Cardiac fibroblast (primary cell): ENCODE data around the gene FHIP1A.

Experiments
- DNase-seq, 2 donors: peaks; one replicate each; pipeline versions ENCODE4 v3.0.0 to v3.0.0-alpha.2; 2010; ENCODE audit warnings: low read depth in 2 of 2
- H3K4me3 ChIP-seq, 2 donors: replicated peaks in 1 of 2; 1 replicate in 1 of 2; 2 replicates in 1 of 2; pipeline ENCODE4 v1.5.1; 2011; ENCODE audit warnings: low read depth in 2 of 2, low read length in 2 of 2, mild to moderate bottlenecking in 2 of 2, moderate library complexity in 1 of 2
- TF ChIP-seq, protein P1 (sequence below): IDR thresholded peaks from one replicate; pipeline ENCODE4 v1.5.1; 2011; ENCODE audit warnings: low read depth, mild to moderate bottlenecking, low read length, inconsistent platforms

FHIP1A gene

GRCh38 chr4:151434183-151434860 lies 25.3 kb downstream of the FHIP1A start:
- TF ChIP-seq, protein P1, sequence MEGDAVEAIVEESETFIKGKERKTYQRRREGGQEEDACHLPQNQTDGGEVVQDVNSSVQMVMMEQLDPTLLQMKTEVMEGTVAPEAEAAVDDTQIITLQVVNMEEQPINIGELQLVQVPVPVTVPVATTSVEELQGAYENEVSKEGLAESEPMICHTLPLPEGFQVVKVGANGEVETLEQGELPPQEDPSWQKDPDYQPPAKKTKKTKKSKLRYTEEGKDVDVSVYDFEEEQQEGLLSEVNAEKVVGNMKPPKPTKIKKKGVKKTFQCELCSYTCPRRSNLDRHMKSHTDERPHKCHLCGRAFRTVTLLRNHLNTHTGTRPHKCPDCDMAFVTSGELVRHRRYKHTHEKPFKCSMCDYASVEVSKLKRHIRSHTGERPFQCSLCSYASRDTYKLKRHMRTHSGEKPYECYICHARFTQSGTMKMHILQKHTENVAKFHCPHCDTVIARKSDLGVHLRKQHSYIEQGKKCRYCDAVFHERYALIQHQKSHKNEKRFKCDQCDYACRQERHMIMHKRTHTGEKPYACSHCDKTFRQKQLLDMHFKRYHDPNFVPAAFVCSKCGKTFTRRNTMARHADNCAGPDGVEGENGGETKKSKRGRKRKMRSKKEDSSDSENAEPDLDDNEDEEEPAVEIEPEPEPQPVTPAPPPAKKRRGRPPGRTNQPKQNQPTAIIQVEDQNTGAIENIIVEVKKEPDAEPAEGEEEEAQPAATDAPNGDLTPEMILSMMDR: no peak
- H3K4me3 ChIP-seq: no peak overlapping the region
- peak in 1 of 2 donors; percentile 53 for DNase-seq

DNA sequence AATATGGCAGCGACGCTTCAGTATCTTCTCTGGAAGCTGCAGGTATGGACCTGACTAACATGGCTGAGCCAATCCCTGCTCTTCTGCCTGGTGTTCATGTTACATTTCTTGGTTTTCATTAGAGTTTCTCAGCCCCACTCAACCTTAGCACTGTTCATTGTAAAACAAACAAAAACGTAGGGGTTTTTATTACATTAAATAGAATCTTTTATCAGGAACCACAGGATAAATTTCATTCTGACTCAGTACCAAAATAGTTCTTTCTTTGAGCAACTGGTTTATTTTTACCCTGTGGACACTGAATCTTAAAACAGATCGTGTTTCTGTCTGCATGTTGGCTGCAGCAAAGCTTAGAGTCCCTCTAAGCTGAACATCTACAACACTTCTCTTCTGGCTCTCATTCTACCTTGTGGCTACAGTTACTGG lies 27.1 kb downstream of the FHIP1A start:
- TF ChIP-seq, protein P1: no peak
- no peak overlapping the region for H3K4me3 ChIP-seq
- DNase-seq: peak in 1 of 2 donors; percentile 7

- TF ChIP-seq, protein P1: no peak
- H3K4me3 ChIP-seq: no peak overlapping the region
- no peak for DNase-seq
Measured at GRCh38 chr4:151437505-151437904, 28.5 kb downstream of the FHIP1A start.

GRCh38 chr4:151438154-151438553 lies 29.2 kb downstream of the FHIP1A start:
- no peak for DNase-seq
- H3K4me3 ChIP-seq: no peak overlapping the region
- TF ChIP-seq, protein P1: no peak

- H3K4me3 ChIP-seq: no peak overlapping the region
- no peak for DNase-seq
- TF ChIP-seq, protein P1: no peak
Measured at GRCh38 chr4:151439320-151439719, 30.3 kb downstream of the FHIP1A start.

DNA sequence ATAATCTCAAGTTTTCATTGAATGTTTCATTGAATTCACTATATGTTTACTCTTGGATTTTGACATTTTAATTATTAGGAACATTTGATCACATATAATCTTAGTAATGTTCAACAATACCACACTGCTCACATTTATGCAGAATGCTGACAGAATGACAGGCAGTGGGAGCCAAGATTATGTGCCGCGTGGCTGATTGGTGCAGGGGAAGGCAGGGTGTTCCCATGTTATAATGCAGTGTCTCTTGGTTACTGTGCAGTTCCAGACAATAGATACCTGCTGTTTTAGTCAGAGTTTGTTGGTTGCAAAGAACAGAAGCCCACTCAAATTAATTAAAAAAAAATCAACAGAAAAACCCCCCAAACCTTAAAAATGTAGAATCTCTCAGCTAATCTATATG lies 33.0 kb downstream of the FHIP1A start:
- TF ChIP-seq, protein P1: no peak
- no peak overlapping the region for H3K4me3 ChIP-seq
- DNase-seq: no peak

DNA sequence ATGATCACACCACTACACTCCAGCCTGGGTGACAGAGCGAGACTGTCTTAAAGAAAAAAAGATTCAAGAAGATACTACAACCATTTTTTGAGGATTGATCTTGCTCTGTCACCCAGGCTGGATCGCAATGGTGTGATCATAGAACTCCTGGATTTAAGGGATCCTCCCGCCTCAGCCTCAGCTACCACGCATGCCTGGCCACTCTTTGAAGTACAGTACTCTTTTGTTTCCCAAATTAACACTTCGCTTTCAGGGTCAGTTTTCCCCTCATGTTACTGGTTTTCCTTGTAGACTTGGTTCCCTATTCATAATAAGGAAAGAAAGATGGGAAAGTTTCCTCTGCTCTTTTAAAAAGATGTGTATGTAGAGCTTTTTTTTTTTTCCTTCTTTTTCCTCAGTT lies 34.3 kb downstream of the FHIP1A start:
- DNase-seq: no peak
- TF ChIP-seq, protein P1: no peak
- no peak overlapping the region for H3K4me3 ChIP-seq
